CD4-positive, alpha-beta memory T cell (primary cell): Measurements from ENCODE around the gene OXCT2. TPM values are rescaled to one million over a fixed set of nuclear protein-coding genes. Genes with fewer than 3 reads are reported as not detected.
"Not testable (repeated sequence)": the region's sequence is repeated elsewhere in the genome, so short reads cannot be mapped to it uniquely, and the experiment has no call there.

Experiments used
- CTCF ChIA-PET: fragments of 350-600 bp; sonication (Branson Sonifier 250); formaldehyde crosslinking; loops from one replicate; lab custom pipeline; 2021; ENCODE audit warnings: inconsistent platforms; ENCODE audit not compliant: partially characterized antibody; lab: Charles Lee
- POLR2A ChIA-PET: fragments of 350-600 bp; sonication (Branson Sonifier 250); formaldehyde crosslinking; loops from one replicate; lab custom pipeline; 2021; ENCODE audit not compliant: partially characterized antibody; lab: Charles Lee
- DNase-seq, 5 donors: peaks; one replicate each; pipeline versions ENCODE4 v3.0.0 to v3.0.0-alpha.2; 2020 to 2022; ENCODE audit warnings: mixed read lengths in 1 of 5
- H3K27ac ChIP-seq: one replicate; pipeline ENCODE4 v1.7.0; 2013; ENCODE audit warnings: low read depth, low read length
- H3K27me3 ChIP-seq: 2 replicates; pipeline ENCODE4 v1.7.0; 2013; ENCODE audit warnings: mild to moderate bottlenecking, low read length, moderate library complexity; ENCODE audit not compliant: insufficient read depth
- H3K36me3 ChIP-seq: 2 replicates; pipeline ENCODE4 v1.7.0; 2013; ENCODE audit warnings: mild to moderate bottlenecking, low read length, moderate library complexity; ENCODE audit not compliant: insufficient read depth
- H3K4me1 ChIP-seq: 2 replicates; pipeline ENCODE4 v1.7.0; 2013; ENCODE audit warnings: mild to moderate bottlenecking, low read length, moderate library complexity; ENCODE audit not compliant: insufficient read depth
- H3K4me3 ChIP-seq, 2 donors: one replicate each; pipeline ENCODE4 v1.7.0; 2013; ENCODE audit warnings: low read length in 2 of 2, mild to moderate bottlenecking in 1 of 2
- H3K9me3 ChIP-seq, 2 donors: one replicate each; pipeline ENCODE4 v1.7.0; 2013; ENCODE audit warnings: low read length in 2 of 2, control low read depth in 1 of 2; ENCODE audit not compliant: control insufficient read depth in 1 of 2
- H3K27ac Mint-ChIP-seq, 7 donors: one replicate each; pipeline ENCODE4 v1.8.0; 2020 to 2021; ENCODE audit warnings: mixed read lengths in 7 of 7, mild to moderate bottlenecking in 6 of 7, inconsistent platforms in 3 of 7, moderate library complexity in 3 of 7
- H3K27me3 Mint-ChIP-seq, 2 donors: one replicate each; pipeline ENCODE4 v1.8.0; 2020 to 2021; ENCODE audit warnings: mixed read lengths in 2 of 2
- H3K36me3 Mint-ChIP-seq, 2 donors: one replicate each; pipeline ENCODE4 v1.8.0; 2020 to 2021; ENCODE audit warnings: mixed read lengths in 2 of 2, inconsistent platforms in 1 of 2, mild to moderate bottlenecking in 1 of 2
- H3K4me1 Mint-ChIP-seq, 4 donors: one replicate each; pipeline ENCODE4 v1.8.0; 2020 to 2021; ENCODE audit warnings: mixed read lengths in 4 of 4, mild to moderate bottlenecking in 1 of 4
- H3K4me3 Mint-ChIP-seq, 8 donors: one replicate each; pipeline ENCODE4 v1.8.0; 2020 to 2021; ENCODE audit warnings: mixed read lengths in 8 of 8, mild to moderate bottlenecking in 7 of 8, moderate library complexity in 6 of 8, inconsistent platforms in 3 of 8
- H3K9me3 Mint-ChIP-seq, 8 donors: one replicate each; pipeline ENCODE4 v1.8.0; 2020 to 2021; ENCODE audit warnings: mixed read lengths in 8 of 8, mild to moderate bottlenecking in 5 of 8, inconsistent platforms in 3 of 8, moderate library complexity in 1 of 8
- intact Hi-C: fragments of 100-400 bp; cut with micrococcal nuclease; formaldehyde crosslinking; loops from one replicate; pipeline ENCODE4 v1.15.1; 2023
- polyA plus RNA-seq, 2 donors: library from polyadenylated mRNA; unstranded; fragments of 300-500 nt; fragmentation: Illumina TruSeq; gene quantifications; one replicate each; pipeline ENCODE4 v1.2.3, GENCODE V29; 2021
- total RNA-seq, 2 experiments: library from RNA; stranded (reverse); gene quantifications; one replicate each; pipeline ENCODE4 v1.2.3, GENCODE V29; 2021

Gene OXCT2
- total and polyA plus RNA-seq, 4 experiments from 2014 or later = 0.36 TPM; not detected in 3

GRCh38 chr1:39779137-39779536 lies 8.0 kb upstream of the OXCT2 start:
- H3K36me3 ChIP-seq = no peaks in the 10 kb centered on the region
- no peak overlapping the region for H3K27ac ChIP-seq
- no peaks in the 10 kb centered on the region for H3K27me3 ChIP-seq
- H3K4me3 ChIP-seq = no peak overlapping the region
- DNase-seq = no peak
- Mint-ChIP-seq H3K27ac (no peak overlapping the region), H3K27me3 (no peaks in the 10 kb centered on the region), H3K4me1 (no peaks in the 10 kb centered on the region), H3K9me3 (no peaks in the 10 kb centered on the region), H3K36me3 (no peaks in the 10 kb centered on the region), H3K4me3 (no peak overlapping the region)
- ChIA-PET CTCF (no interaction called here), POLR2A (no interaction called here)
- H3K4me1 ChIP-seq = no peaks in the 10 kb centered on the region
- H3K9me3 ChIP-seq = no peaks in the 10 kb centered on the region
- intact Hi-C loops = no loop called here

- DNase-seq, intact Hi-C loops, H3K27me3 Mint-ChIP-seq, H3K36me3 Mint-ChIP-seq, H3K36me3 ChIP-seq, H3K4me1 ChIP-seq, POLR2A ChIA-PET, H3K27ac Mint-ChIP-seq, H3K4me3 ChIP-seq, CTCF ChIA-PET, H3K9me3 ChIP-seq, H3K27ac ChIP-seq, H3K4me1 Mint-ChIP-seq, H3K4me3 Mint-ChIP-seq, H3K9me3 Mint-ChIP-seq, H3K27me3 ChIP-seq: not testable (repeated sequence)
Observed at GRCh38 chr1:39778463-39779099, 7.4 kb upstream of the OXCT2 start.

DNA sequence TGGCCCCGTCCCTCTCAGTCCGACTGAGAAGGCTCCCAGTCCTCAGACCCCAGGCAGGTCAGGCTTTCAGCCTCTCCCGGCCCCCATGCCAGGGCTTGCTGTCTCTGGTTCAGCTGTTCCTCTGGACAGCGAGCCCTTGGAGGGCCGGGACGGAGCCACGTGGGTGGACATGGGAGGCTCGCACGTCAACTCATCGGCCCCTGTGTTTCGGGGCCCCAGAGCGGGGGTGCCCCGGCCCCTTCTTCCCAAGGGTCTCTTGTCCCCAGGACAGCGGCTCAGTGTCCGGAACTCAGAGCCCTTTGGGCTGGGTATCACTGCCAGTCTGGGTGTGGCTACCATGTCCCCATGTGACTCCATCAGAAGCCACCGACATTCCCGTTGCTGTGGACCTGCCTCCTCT lies 6.7 kb upstream of the OXCT2 start:
- H3K4me3 ChIP-seq, H3K9me3 Mint-ChIP-seq, H3K27me3 ChIP-seq, H3K4me3 Mint-ChIP-seq, DNase-seq, H3K27ac Mint-ChIP-seq, CTCF ChIA-PET, intact Hi-C loops, POLR2A ChIA-PET, H3K36me3 ChIP-seq, H3K4me1 ChIP-seq, H3K36me3 Mint-ChIP-seq, H3K27me3 Mint-ChIP-seq, H3K4me1 Mint-ChIP-seq, H3K27ac ChIP-seq, H3K9me3 ChIP-seq: not testable (repeated sequence)

- Histone ChIP-seq H3K36me3 (no peaks in the 10 kb centered on the region), H3K4me3 (no peak overlapping the region), H3K9me3 (no peaks in the 10 kb centered on the region), H3K27ac (no peak overlapping the region), H3K4me1 (no peaks in the 10 kb centered on the region), H3K27me3 (no peaks in the 10 kb centered on the region)
- H3K27me3 Mint-ChIP-seq = no peaks in the 10 kb centered on the region
- no peaks in the 10 kb centered on the region for H3K4me1 Mint-ChIP-seq
- no peak overlapping the region for H3K4me3 Mint-ChIP-seq
- intact Hi-C loops = no loop called here
- H3K36me3 Mint-ChIP-seq = no peaks in the 10 kb centered on the region
- ChIA-PET POLR2A (no interaction called here), CTCF (no interaction called here)
- H3K9me3 Mint-ChIP-seq = no peaks in the 10 kb centered on the region
- no peak for DNase-seq
- no peak overlapping the region for H3K27ac Mint-ChIP-seq
Observed at GRCh38 chr1:39777306-39777705, 6.2 kb upstream of the OXCT2 start.

GRCh38 chr1:39776886-39777285 lies 5.7 kb upstream of the OXCT2 start:
- Mint-ChIP-seq H3K36me3 (no peaks in the 10 kb centered on the region), H3K27me3 (no peaks in the 10 kb centered on the region), H3K4me1 (no peaks in the 10 kb centered on the region), H3K4me3 (no peak overlapping the region), H3K9me3 (no peaks in the 10 kb centered on the region), H3K27ac (no peak overlapping the region)
- no peaks in the 10 kb centered on the region for H3K27me3 ChIP-seq
- POLR2A ChIA-PET = no interaction called here
- no peaks in the 10 kb centered on the region for H3K4me1 ChIP-seq
- no peak overlapping the region for H3K27ac ChIP-seq
- H3K9me3 ChIP-seq = no peaks in the 10 kb centered on the region
- no peaks in the 10 kb centered on the region for H3K36me3 ChIP-seq
- H3K4me3 ChIP-seq = no peak overlapping the region
- CTCF ChIA-PET = no interaction called here
- DNase-seq = no peak
- intact Hi-C loops = no loop called here

DNA sequence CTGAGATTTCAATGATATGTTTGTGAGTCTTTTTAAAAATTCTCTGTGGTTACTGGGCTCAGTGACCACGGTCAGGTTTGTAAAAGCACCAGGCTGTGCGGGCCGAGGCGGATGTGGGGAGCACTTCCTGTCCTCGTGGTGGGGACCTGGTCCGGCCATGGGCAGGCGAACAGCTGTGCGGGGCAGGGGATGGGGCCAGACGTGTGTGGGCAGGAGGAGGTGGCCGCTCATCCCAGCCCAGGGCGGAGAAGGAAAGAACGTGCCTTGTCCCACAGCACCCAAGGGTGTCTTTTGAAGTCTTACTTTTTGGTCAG lies 5.2 kb upstream of the OXCT2 start:
- H3K36me3 Mint-ChIP-seq = no peaks in the 10 kb centered on the region
- POLR2A ChIA-PET = no interaction called here

DNA sequence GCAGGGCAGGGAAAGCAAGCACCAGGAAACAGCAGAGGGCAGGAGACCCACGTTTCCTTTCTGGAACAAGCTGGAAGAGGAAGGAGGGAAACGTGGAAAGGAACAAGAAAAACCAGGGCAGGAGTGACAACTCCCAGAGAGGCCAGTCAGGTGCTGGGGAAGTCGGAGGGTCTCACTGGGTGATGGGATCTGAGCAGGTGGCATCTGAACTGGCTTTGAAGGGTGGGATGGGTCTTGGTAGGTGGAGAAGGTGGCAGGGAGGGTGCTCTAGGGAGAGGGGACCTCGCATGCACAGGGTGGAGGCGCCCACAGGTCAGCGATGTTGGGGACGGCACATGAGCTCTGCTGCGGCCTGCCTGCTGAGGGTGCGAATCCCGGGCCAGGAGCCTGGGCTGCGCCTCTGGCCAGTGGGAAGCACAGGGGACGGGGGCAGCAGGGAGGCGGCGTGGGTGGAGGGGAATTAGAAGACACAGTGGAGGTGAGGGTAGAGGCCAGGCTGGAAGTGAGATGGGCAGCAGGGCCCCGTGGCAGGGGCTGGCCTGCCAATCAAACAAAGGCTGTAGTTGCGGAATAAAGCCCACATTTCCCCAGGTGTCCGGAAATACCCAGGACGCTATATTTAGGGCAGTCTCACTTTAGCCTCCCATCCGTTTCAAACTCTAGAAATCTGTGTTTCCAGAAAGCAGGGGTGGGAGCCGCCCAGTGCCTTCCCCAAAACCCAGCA lies 4.7 kb upstream of the OXCT2 start:
- H3K27me3 Mint-ChIP-seq, H3K4me1 ChIP-seq, H3K9me3 ChIP-seq, H3K4me3 ChIP-seq, H3K27me3 ChIP-seq, DNase-seq, POLR2A ChIA-PET, H3K27ac ChIP-seq, H3K27ac Mint-ChIP-seq, H3K36me3 ChIP-seq, intact Hi-C loops, H3K9me3 Mint-ChIP-seq, H3K4me3 Mint-ChIP-seq, CTCF ChIA-PET, H3K36me3 Mint-ChIP-seq, H3K4me1 Mint-ChIP-seq: not testable (repeated sequence)

More for the DNA sequence above, 5.2 kb upstream of the OXCT2 start:
- Mint-ChIP-seq H3K27ac (no peak overlapping the region), H3K4me3 (no peak overlapping the region), H3K4me1 (no peaks in the 10 kb centered on the region), H3K27me3 (no peaks in the 10 kb centered on the region), H3K9me3 (no peaks in the 10 kb centered on the region)
- Histone ChIP-seq H3K9me3 (no peaks in the 10 kb centered on the region), H3K4me3 (no peak overlapping the region), H3K36me3 (no peaks in the 10 kb centered on the region), H3K27me3 (no peaks in the 10 kb centered on the region), H3K4me1 (no peaks in the 10 kb centered on the region), H3K27ac (no peak overlapping the region)
- intact Hi-C loops = no loop called here
- DNase-seq = no peak
- CTCF ChIA-PET = no interaction called here
